ENCODE data around the gene TTC32.
A peak's percentile ranks its signal among the peaks of the same experiment; 100 is the strongest.
"Not testable (repeated sequence)": the region's sequence is repeated elsewhere in the genome, so short reads cannot be mapped to it uniquely, and the experiment has no call there.

The TTC32 gene

GRCh38 chr2:19898592-19899329 is 3.0 kb downstream of the TTC32 start:
- no peak for DNase-seq

- no peak for DNase-seq
Observed at GRCh38 chr2:19897623-19898245, 4.0 kb downstream of the TTC32 start.

- no peak for DNase-seq
Observed at GRCh38 chr2:19895535-19895934, 6.2 kb downstream of the TTC32 start.

GRCh38 chr2:19894134-19894792 is 7.5 kb downstream of the TTC32 start:
- DNase-seq = no peak

GRCh38 chr2:19893520-19894133 is 8.2 kb downstream of the TTC32 start:
- DNase-seq = no peak

GRCh38 chr2:19891971-19892370 is 9.8 kb downstream of the TTC32 start:
- not testable (repeated sequence) for DNase-seq

GRCh38 chr2:19890104-19890503 is 11.7 kb downstream of the TTC32 start:
- DNase-seq = peak; percentile 21

- DNase-seq = no peak
Observed at GRCh38 chr2:19888831-19889230, 13.0 kb downstream of the TTC32 start.

GRCh38 chr2:19887510-19887909 is 14.3 kb downstream of the TTC32 start:
- no peak for DNase-seq

- no peak for DNase-seq
Observed at GRCh38 chr2:19886261-19886660, 15.5 kb downstream of the TTC32 start.

- DNase-seq = no peak
Observed at GRCh38 chr2:19885791-19886190, 16.0 kb downstream of the TTC32 start.

GRCh38 chr2:19883971-19884720 is 17.6 kb downstream of the TTC32 start:
- no peak for DNase-seq

GRCh38 chr2:19883486-19883885 is 18.3 kb downstream of the TTC32 start:
- no peak for DNase-seq

- no peak for DNase-seq
Observed at GRCh38 chr2:19882286-19882685, 19.5 kb downstream of the TTC32 start.

- no peak for DNase-seq
Observed at GRCh38 chr2:19881908-19882265, 19.9 kb downstream of the TTC32 start.

- no peak for DNase-seq
Observed at GRCh38 chr2:19881221-19881907, 20.4 kb downstream of the TTC32 start.

GRCh38 chr2:19880191-19880590 is 21.6 kb downstream of the TTC32 start:
- not testable (repeated sequence) for DNase-seq

GRCh38 chr2:19879120-19879519 is 22.7 kb downstream of the TTC32 start:
- no peak for DNase-seq

- DNase-seq = no peak
Observed at GRCh38 chr2:19878268-19879046, 23.3 kb downstream of the TTC32 start.

- no peak for DNase-seq
Observed at GRCh38 chr2:19876751-19877150, 25.0 kb downstream of the TTC32 start.

GRCh38 chr2:19875280-19875679 is 26.5 kb downstream of the TTC32 start:
- DNase-seq = no peak

GRCh38 chr2:19874726-19875125 is 27.1 kb downstream of the TTC32 start:
- no peak for DNase-seq
